ENCODE results near the gene FZD8. TPM values are rescaled to one million over a fixed set of nuclear protein-coding genes. Genes with fewer than 3 reads are reported as not detected.

Gene FZD8
- total RNA-seq, 1 donor from 2014 or later = 0.56 TPM

- Mint-ChIP-seq H3K4me3 (no peak overlapping the region), H3K36me3 (ENCODE audit: low read depth) (no peaks in the 10 kb centered on the region), H3K27ac (no peak overlapping the region), H3K9me3 (no peaks in the 10 kb centered on the region), H3K4me1 (peaks cover 2% of the 10 kb centered on the region), H3K27me3 (peaks cover 49% of the 10 kb centered on the region)
- intact Hi-C loops (cut with micrococcal nuclease) = loop anchor here (10.0 kb wide), 1 partner anchor 822 kb away; the partner anchor contains the start of gene PARD3
- no peak for DNase-seq
These were observed 5.1 kb downstream of the FZD8 start for GRCh38 chr10:35636956-35637355.

DNA sequence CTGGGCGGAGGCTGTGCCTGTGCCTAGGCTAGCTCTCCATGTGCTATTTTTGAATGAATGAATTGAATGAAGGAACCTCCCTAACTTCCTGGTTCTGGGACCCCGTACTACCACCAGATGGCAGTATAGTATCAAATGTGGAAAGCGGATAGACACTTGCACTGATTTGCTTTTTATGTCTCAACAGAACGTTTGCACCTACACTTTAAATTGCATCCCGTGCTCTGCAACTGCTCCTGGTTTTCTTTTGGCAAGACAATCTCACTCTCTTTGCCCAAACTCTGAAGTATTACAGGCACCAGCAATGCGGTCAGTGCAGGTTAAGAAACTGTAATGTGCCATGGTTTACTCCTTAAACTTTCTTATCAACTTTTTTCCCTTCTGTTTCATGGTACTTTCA lies 6.5 kb downstream of the FZD8 start:
- intact Hi-C loops (cut with micrococcal nuclease) = loop anchor here (10.0 kb wide), 1 partner anchor 821 kb away; the partner anchor contains the start of gene PARD3
- H3K27ac Mint-ChIP-seq = no peak overlapping the region
- H3K4me3 Mint-ChIP-seq = no peak overlapping the region
- no peaks in the 10 kb centered on the region for H3K9me3 Mint-ChIP-seq
- H3K27me3 Mint-ChIP-seq = peaks cover 47% of the 10 kb centered on the region
- no peaks in the 10 kb centered on the region for H3K36me3 Mint-ChIP-seq (ENCODE audit: low read depth)
- DNase-seq = peak; percentile 85
- peaks cover 2% of the 10 kb centered on the region for H3K4me1 Mint-ChIP-seq

DNA sequence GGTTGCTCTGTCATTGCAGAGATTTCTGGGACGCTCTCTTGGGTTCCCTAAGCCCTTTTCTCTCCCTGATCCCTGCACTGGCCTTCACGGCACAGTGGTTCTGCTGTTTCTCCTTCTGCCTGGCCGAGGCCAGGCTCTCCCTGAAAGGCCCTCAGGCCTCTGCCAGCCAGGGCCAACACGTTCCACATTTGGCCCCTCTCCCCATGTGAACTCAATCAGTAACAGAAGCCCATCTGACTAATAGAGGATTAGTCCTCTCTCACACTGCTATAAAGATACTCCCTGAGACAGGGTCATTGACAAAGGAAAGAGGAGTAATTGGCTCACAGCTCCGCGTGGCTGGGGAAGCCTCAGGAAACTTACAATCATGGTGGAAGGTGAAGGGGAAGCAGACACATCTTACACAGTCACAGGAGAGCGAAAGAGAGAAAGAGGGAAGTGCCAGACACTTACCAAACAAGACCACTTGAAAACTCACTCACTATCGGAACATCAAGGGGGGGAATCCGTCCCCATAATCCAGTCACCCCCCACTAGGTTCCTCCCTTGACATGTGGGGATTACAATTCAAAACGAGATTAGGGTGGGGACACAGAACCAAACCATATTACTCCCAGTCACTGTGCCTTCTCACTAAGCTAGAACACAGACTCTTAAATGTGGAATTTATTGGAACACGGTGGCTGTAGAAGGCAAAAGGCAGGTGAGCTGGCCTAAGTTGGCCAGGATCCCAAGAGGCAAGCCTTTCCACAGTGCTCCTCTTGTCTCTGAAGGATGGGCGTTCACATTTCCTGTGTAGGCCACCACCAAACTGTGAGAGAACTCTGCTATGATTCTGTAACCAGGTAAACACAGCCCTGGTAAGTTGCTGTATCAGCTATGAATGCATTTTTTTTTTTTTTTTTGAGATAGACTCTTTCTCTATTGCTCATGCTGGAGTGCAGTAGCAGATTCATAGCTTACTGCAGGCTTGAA lies 8.8 kb downstream of the FZD8 start:
- DNase-seq = no peak
- Mint-ChIP-seq H3K36me3 (ENCODE audit: low read depth) (no peaks in the 10 kb centered on the region), H3K27ac (no peak overlapping the region), H3K4me3 (no peak overlapping the region), H3K9me3 (no peaks in the 10 kb centered on the region), H3K27me3 (peaks cover 34% of the 10 kb centered on the region), H3K4me1 (no peaks in the 10 kb centered on the region)
- intact Hi-C loops (cut with micrococcal nuclease) = loop anchor here (10.0 kb wide), 1 partner anchor 818 kb away; the partner anchor contains the start of gene PARD3

- intact Hi-C loops (cut with micrococcal nuclease) = loop anchor here (10.0 kb wide), 1 partner anchor 817 kb away; the partner anchor contains the start of gene PARD3
- no peak overlapping the region for H3K27ac Mint-ChIP-seq
These were observed 10.1 kb downstream of the FZD8 start for GRCh38 chr10:35632027-35632426.

DNA sequence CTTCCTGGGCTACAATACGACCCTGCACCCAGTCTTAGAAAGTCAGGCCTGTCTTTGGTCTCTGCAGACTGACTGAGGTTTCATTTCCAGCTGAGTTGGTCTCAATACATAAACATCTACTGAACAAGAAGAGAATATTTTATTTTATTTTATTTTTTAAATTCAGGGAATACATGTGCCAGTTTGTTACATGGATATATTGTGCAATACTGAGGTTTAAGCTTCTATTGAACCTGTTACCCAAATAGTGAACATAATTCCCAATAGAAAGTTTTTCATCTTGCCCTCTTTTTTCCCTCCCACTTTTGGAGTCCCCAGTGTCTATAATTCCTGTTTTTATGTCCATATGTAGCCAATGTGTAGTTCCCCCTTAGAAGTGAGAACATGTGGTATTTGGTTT lies 10.7 kb downstream of the FZD8 start:
- no peak overlapping the region for H3K27ac Mint-ChIP-seq
- no peaks in the 10 kb centered on the region for H3K9me3 Mint-ChIP-seq
- H3K4me3 Mint-ChIP-seq = no peak overlapping the region
- no peaks in the 10 kb centered on the region for H3K4me1 Mint-ChIP-seq
- no peak for DNase-seq
- peaks cover 16% of the 10 kb centered on the region for H3K27me3 Mint-ChIP-seq
- intact Hi-C loops (cut with micrococcal nuclease) = loop anchor here (10.0 kb wide), 1 partner anchor 817 kb away; the partner anchor contains the start of gene PARD3
- no peaks in the 10 kb centered on the region for H3K36me3 Mint-ChIP-seq (ENCODE audit: low read depth)

More at GRCh38 chr10:35632027-35632426, 10.1 kb downstream of the FZD8 start:
- no peaks in the 10 kb centered on the region for H3K36me3 Mint-ChIP-seq (ENCODE audit: low read depth)
- H3K4me1 Mint-ChIP-seq = no peaks in the 10 kb centered on the region
- no peak for DNase-seq
- H3K27me3 Mint-ChIP-seq = peaks cover 21% of the 10 kb centered on the region
- H3K4me3 Mint-ChIP-seq = no peak overlapping the region
- H3K9me3 Mint-ChIP-seq = no peaks in the 10 kb centered on the region

- intact Hi-C loops (cut with micrococcal nuclease) = no loop called here
- Mint-ChIP-seq H3K27me3 (peaks cover 5% of the 10 kb centered on the region), H3K4me1 (no peaks in the 10 kb centered on the region), H3K27ac (no peak overlapping the region), H3K36me3 (ENCODE audit: low read depth) (no peaks in the 10 kb centered on the region), H3K4me3 (no peak overlapping the region), H3K9me3 (no peaks in the 10 kb centered on the region)
- no peak for DNase-seq
These were observed 15.1 kb downstream of the FZD8 start for GRCh38 chr10:35626971-35627507.

DNA sequence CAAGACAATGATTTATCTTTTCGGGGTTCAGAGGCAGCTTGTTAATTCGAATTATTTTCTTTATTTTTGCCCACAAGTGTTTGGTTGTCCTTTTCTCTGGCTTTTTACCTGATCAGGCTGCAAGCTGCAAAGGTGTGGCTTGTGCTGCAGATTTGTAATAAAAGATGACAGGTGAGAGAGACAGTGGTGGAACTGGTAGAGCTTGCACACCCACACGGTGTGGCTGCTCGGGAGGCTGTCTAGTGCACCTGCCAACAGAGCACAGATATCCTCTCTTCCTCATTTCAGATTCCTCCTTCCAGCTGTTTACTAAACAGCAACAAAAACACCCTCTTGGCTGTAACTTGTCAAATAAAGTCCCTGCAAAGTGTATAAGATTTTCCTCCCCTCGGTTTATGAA lies 27.8 kb downstream of the FZD8 start:
- H3K4me1 Mint-ChIP-seq = no peaks in the 10 kb centered on the region
- intact Hi-C loops (cut with micrococcal nuclease) = no loop called here
- H3K36me3 Mint-ChIP-seq (ENCODE audit: low read depth) = no peaks in the 10 kb centered on the region
- peaks cover 6% of the 10 kb centered on the region for H3K9me3 Mint-ChIP-seq
- no peak overlapping the region for H3K27ac Mint-ChIP-seq
- DNase-seq = no peak
- no peak overlapping the region for H3K4me3 Mint-ChIP-seq
- H3K27me3 Mint-ChIP-seq = peaks cover 16% of the 10 kb centered on the region

DNA sequence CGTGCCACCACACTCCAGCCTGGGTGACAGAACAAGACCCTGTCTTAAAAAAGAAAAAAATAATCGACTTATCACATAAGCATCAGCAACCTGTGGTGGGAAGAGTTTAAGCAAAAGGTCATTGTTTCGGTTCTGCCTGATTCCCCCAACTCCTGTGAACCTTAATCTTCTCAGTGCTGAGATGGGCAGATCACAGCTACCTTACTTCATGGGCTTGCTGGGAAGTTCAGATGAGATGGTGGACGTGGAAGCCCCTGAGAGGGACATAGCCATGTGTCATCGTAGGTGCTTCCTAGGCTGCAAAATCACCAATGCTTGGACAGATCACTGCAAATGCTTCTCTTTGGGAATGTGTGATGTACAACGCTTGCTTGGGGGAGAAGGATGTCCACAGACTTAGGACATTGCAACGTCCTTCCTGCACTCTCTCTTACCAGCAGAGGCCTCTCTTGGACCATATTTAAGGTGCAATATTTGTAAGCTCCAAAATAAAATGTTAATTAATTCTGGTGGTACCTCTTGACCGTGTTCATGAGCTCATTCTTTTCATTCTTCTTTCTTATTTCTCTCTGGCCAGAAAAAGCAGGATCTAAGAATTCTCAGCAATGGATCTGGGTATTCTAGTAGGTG lies 28.4 kb downstream of the FZD8 start:
- intact Hi-C loops (cut with micrococcal nuclease) = no loop called here
- H3K4me3 Mint-ChIP-seq = no peak overlapping the region
- H3K9me3 Mint-ChIP-seq = peaks cover 6% of the 10 kb centered on the region
- no peaks in the 10 kb centered on the region for H3K4me1 Mint-ChIP-seq
- H3K36me3 Mint-ChIP-seq (ENCODE audit: low read depth) = no peaks in the 10 kb centered on the region
- no peak overlapping the region for H3K27ac Mint-ChIP-seq
- peaks cover 17% of the 10 kb centered on the region for H3K27me3 Mint-ChIP-seq
- DNase-seq = no peak

DNA sequence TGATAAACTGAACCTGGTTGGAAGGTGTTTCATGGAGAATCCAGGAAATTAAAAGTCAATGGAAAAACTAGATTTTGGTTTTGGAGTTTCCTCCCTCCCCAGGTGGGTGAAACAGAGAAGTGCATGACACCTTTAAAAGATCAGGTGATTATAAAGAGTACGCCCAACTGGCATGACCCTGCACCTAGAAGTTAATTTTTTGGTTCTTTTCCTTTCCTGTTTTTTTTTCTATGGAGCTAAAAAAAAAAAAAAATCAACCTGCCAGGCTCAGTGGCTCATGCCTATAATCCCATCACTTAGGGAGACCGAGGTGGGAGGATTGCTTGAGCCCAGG lies 29.0 kb downstream of the FZD8 start:
- intact Hi-C loops (cut with micrococcal nuclease) = no loop called here
- no peaks in the 10 kb centered on the region for H3K36me3 Mint-ChIP-seq (ENCODE audit: low read depth)
- peaks cover 18% of the 10 kb centered on the region for H3K27me3 Mint-ChIP-seq

GRCh38 chr10:35612385-35613106 lies 29.6 kb downstream of the FZD8 start:
- Mint-ChIP-seq H3K4me1 (peaks cover under 1% of the 10 kb centered on the region), H3K27me3 (peaks cover 20% of the 10 kb centered on the region), H3K4me3 (no peak overlapping the region), H3K36me3 (ENCODE audit: low read depth) (no peaks in the 10 kb centered on the region), H3K9me3 (peaks cover 6% of the 10 kb centered on the region), H3K27ac (no peak overlapping the region)
- intact Hi-C loops (cut with micrococcal nuclease) = no loop called here
- DNase-seq = no peak

More for the DNA sequence above, 29.0 kb downstream of the FZD8 start:
- no peak for DNase-seq
- Mint-ChIP-seq H3K9me3 (peaks cover 6% of the 10 kb centered on the region), H3K4me1 (no peaks in the 10 kb centered on the region), H3K27ac (no peak overlapping the region), H3K4me3 (no peak overlapping the region)

DNA sequence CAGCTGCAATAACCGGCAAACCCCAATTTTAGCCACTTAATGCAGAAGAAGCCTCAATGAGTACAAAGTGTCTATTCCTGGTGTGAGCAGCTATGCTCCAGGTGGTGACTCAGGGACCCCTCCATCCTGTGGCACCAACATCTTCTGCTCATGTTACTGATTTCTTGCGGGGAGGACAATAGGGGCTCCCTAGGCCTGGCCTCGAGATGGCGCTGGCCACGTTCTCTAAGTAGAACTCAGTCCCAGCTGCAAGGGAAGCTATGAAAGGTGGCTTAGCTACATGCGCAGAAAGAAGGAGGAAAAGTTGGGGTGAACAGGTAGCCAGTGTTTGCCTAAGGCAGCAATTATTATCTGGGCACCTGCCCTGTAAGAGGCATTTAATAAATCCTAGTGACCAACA lies 30.3 kb downstream of the FZD8 start:
- H3K27ac Mint-ChIP-seq = no peak overlapping the region
- peaks cover 6% of the 10 kb centered on the region for H3K9me3 Mint-ChIP-seq
- no peak overlapping the region for H3K4me3 Mint-ChIP-seq
- intact Hi-C loops (cut with micrococcal nuclease) = no loop called here
- H3K4me1 Mint-ChIP-seq = peaks cover 6% of the 10 kb centered on the region
- no peak for DNase-seq
- H3K36me3 Mint-ChIP-seq (ENCODE audit: low read depth) = no peaks in the 10 kb centered on the region
- peaks cover 27% of the 10 kb centered on the region for H3K27me3 Mint-ChIP-seq

GRCh38 chr10:35608328-35608672 lies 33.8 kb downstream of the FZD8 start:
- Mint-ChIP-seq H3K4me1 (peaks cover 6% of the 10 kb centered on the region), H3K27me3 (peaks cover 45% of the 10 kb centered on the region), H3K27ac (no peak overlapping the region), H3K36me3 (ENCODE audit: low read depth) (no peaks in the 10 kb centered on the region), H3K9me3 (peaks cover 6% of the 10 kb centered on the region), H3K4me3 (no peak overlapping the region)
- DNase-seq = no peak
- intact Hi-C loops (cut with micrococcal nuclease) = no loop called here

DNA sequence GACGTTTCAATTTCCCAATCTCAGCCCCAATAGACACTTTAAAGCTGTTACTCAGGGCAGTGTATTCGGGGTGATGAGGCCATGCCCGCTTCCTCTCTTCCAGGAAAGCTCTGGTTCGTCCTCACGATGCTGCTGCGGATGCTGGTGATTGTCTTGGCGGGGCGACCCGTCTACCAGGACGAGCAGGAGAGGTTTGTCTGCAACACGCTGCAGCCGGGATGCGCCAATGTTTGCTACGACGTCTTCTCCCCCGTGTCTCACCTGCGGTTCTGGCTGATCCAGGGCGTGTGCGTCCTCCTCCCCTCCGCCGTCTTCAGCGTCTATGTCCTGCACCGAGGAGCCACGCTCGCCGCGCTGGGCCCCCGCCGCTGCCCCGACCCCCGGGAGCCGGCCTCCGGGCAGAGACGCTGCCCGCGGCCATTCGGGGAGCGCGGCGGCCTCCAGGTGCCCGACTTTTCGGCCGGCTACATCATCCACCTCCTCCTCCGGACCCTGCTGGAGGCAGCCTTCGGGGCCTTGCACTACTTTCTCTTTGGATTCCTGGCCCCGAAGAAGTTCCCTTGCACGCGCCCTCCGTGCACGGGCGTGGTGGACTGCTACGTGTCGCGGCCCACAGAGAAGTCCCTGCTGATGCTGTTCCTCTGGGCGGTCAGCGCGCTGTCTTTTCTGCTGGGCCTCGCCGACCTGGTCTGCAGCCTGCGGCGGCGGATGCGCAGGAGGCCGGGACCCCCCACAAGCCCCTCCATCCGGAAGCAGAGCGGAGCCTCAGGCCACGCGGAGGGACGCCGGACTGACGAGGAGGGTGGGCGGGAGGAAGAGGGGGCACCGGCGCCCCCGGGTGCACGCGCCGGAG lies 34.4 kb downstream of the FZD8 start:
- intact Hi-C loops (cut with micrococcal nuclease) = no loop called here
- Mint-ChIP-seq H3K4me1 (peaks cover 6% of the 10 kb centered on the region), H3K9me3 (peaks cover 6% of the 10 kb centered on the region), H3K27me3 (peaks cover 46% of the 10 kb centered on the region), H3K36me3 (ENCODE audit: low read depth) (no peaks in the 10 kb centered on the region), H3K27ac (no peak overlapping the region), H3K4me3 (peak overlapping the region; percentile 73)
- peak; percentile 60 for DNase-seq

All from activated CD4-positive, alpha-beta T cell treated with anti-CD3 and anti-CD28 coated beads, Interleukin-2, amount 10 ng/mL, durations not matched to agents 24 days and 14 days (primary cell).